NCI-H2107 (cell line): ENCODE data around the gene GYS1.

ENCODE experiments used
- DNase-seq: peaks from one replicate; lab custom pipeline; 2025; lab: John Stamatoyannopoulos, UW

The GYS1 gene

DNA sequence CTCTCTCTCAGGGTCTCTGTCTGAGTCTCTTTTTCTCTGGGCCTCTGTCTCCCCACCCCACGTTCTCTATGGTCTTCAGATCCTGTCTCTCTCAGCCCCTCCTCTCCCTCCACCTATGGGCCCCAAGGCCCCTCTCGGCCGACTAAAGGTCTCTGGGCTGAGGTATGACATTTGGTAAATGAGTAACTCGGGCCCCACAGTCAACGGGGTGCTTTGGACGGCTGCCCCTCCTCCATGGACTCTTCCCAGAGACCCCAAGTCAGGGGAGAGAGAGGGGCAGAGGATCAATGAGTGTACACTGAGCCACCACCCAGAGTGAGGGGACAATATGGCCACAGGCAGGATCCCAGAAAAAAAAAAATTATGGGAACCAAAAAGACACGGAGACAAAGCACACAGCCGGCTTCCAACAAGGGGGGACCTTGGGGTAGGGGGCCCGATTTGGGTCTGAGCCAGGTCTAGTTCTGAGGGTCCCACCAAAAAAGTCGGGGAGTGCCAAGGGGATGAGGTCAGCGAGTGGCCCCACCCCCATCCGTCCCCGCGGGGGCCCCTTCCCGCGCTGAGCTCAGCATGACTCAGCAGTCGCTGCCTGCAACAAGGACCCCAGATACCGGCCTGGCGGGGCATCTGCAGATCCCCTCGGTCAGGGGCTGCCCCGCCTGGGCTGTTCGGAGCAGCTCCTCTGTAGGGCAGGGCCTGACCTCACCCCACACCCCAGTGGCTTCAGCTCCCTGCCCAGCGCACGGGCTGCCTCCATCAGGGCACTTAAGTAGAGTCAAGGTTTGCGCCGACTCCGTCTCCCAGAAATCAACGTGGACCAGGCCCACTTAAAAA lies 29.5 kb downstream of the GYS1 start:
- DNase-seq = no peak

DNA sequence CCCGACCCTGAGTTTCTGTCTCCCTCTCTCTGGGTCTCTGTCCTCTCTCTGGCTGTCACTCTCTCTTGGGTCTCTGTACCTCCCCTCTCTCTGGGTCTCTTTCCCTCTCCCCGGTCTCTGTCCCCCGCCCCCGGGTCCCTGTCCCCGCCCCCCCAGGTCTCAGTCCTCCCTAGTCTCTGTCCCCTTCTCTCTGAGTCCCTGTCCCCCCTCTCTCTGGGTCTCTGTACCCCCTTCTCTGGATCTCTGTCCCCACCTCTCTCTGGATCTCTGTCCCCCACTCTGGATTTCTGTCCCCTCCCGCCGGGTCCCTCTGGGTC lies 30.3 kb downstream of the GYS1 start:
- DNase-seq = no peak

DNA sequence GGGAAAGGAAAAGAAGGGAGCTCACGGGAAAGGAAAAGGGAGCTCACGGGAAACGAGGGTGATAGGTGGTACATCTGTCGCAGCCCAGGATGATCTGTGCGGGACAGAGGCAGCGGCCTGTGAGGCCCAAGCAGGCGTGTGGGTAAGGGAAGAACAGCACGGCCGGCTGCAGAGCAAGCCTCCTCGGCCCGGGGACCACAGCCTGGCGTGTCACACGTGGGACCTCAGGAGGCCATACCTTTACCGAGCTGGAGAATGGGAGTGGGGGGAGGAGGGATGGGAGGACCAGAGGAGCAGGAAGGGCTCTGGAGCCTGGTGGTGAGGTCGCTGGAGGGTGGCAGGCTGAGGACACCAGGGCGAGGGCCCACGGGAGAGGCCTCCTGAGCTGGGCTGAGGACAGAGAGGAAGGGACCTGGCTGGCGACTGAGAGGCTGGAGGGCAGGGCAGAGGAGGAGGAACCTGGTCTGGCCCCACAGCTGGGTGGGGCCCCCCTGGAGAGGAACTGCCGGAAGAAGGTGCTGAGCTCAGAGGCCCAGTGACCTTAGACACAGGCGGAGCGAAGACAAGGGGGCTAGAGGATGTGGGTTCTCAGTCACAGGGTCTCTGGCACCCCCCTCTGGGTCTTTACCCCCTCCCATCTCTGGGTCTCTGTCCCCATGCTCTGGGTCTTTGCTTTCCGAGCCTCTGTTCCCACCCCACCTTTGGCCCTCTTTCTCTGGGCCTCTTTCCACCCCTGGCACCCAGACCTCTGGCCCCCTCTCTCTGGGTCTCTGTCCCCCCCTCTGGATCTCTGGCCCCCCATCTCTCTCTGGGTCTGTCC lies 30.9 kb downstream of the GYS1 start:
- no peak for DNase-seq

DNA sequence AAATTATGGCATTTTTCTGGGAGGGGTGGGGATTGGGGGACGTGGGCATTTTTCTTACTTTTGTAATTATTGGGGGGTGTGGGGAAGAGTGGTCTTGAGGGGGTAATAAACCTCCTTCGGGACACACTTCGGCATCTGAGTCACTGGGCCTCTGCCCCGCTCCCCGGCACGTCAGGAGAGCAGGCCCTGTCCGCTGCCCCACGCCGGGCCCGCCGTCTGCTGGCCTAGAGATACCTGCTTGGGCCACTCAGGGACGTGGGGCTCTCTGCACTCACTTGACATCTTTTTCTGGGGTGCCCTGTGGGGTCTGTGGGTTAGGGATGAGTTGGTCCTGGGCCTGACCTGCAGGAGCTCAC lies 31.5 kb downstream of the GYS1 start:
- no peak for DNase-seq

DNA sequence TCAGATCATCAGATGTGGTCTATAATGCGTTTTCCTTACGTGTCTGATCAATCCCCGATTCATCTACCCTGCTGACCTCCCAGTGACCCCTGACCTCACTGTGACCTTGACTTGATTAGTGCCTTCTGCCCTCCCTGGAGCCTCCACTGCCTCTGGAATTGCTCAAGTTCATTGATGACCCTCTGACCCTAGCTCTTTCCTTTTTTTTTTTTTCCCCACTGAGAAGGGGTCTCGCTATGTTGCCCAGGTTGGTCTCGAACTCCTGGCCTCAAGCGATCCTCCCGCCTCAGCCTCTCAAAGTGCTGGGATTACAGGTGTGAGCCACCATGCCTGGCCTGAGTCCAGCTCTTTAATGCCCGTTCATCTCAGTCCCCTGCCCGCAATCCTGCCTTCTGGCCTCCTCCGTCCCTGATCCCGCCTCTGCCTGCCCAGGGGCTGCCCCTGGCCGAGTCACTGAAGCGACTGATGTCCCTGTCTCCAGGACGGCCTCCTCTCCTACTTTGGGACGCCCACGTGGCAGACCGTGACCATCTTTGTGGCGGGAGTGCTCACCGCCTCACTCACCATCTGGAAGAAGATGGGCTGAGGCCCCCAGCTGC lies 32.0 kb downstream of the GYS1 start:
- no peak for DNase-seq

DNA sequence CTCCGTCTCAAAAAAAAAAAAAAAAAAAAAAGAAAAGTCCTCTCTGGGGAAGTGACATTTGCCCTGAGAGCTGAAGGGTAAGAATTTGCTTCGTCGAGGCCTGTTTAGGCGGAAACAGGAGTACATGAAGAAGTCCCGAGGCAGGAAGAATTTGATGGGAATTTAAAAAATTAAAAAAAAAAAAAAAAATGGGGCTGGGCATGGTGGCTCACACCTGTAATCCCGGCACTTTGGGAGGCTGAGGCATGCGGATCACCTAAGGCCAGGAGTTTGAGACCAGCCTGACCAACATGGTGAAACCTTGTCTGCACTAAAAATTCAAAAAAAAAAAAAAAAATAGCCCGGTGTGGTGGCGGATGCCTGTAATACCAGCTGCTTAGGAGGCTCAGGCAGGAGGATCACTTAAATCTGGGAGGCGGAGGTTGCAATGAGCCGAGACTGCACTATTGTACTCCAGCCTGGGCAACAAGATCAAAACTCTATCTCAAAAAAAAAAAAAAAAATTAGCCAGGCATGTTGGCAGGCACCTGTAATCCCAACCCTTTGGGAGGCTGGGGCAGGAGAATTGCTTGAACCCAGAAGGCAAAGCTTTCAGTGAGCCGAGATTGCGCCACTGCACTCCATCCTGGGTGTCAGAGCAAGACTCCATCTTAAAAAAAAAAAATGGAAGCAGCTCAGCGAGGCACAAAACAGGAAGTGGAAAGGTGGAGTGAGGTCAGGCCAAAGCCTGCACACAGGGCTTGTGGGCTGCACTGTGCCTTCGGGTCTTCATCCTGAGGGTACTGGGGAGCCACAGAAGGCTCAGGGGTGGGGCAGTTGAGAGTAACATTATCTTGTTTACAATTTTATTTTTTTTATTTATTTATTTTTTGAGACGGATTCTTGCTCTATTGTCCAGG lies 33.5 kb downstream of the GYS1 start:
- DNase-seq = no peak

DNA sequence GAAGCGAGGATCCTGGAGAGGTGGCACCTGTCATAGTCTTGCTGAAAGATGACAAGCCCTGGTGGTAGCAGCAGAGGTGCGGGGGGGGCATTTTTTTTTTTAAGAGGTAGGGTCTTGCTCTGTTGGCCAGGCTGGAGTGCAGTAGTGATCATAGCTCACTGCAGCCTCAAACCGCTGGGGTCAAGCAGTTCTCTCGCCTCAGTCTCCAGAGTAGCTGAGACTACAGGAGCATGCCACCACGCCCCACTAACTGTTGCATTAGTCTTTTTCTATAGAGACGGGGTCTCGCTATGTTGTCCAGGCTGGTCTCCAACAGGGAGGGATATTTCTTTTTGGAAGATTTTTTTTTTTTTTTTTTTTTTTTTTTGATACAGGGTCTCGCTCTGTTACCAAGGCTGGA lies 35.1 kb downstream of the GYS1 start:
- no peak for DNase-seq

DNA sequence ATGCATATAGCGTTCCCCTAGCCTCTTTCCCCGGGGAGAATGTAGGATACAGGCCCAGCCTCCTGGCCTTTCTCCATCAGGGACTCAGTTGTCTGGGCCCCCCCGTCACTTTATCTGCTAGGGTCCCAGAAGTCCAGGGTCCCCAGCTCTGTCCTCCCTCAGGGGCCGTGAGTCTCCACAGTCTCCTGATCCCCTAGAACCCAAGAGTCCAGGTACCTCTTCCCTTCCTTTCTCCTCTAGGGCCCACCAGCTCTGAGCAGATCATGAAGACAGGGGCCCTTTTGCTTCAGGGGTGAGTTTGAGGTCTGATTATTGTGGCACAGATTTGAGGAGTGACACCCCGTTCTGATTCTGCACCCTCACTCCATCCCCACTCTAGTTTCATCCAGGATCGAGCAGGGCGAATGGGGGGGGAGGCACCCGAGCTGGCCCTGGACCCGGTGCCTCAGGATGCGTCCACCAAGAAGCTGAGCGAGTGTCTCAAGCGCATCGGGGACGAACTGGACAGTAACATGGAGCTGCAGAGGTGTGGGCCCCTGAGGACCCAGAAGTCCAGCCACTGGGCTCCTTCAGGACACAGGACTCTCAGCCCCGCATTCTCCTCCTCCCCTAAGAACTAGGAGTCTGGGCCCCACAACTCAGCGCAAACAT lies 37.7 kb downstream of the GYS1 start:
- DNase-seq = no peak

DNA sequence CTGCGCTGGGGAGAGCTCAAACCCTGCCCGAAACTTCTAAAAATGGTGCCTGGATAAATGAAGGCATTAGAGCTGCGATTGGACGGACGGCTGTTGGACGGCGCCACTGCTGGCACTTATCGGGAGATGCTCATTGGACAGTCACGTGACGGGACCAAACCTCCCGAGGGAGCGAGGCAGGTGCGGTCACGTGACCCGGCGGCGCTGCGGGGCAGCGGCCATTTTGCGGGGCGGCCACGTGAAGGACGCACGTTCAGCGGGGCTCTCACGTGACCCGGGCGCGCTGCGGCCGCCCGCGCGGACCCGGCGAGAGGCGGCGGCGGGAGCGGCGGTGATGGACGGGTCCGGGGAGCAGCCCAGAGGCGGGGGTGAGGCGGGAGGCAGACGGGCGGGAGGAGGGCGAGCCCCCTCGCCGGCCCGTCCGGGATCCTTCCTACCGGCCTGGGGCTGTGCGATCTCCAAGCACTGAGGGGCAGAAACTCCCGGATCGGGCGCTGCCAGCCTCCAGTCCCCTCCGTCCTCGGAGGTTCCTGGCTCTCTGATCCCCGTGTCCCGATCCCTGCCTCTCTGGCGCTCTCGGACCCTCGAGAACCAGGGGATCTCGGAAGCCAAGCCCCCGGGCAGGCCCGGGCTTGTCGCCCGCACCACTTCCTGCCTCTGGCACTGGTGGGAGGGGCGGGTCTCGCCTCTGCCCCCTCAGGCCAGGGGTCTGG lies 38.4 kb downstream of the GYS1 start, which contains the start of gene BAX:
Gene BAX, plus strand, starts transcription at position 281 of the 713 bp plus-strand sequence. Its CDS starts 54 bp downstream, at position 335.
- DNase-seq = peak; percentile 96

DNA sequence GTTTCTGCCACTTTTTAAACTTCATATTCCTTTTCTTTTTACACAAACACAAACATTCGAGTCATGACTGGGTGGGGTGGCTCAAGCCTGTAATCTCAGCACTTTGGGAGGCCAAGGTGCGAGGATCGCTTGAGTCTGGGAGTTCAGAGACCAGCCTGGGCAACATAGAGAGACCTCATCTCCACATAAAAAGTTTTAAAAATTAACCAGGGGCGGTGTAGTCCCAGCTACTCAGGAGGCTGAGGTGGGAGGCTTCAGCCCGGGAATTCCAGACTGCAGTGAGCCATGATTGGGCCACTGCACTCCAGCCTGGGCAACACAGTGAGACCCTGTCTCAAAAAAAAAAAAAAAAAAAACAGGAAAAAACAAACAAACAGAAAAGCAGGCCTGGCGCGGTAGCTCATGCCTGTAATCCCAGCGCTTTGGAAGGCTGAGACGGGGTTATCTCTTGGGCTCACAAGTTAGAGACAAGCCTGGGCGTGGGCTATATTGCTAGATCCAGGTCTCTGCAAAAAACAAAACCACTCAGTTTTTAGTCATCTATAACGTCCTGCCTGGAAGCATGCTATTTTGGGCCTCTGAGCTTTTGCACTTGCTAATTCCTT lies 39.0 kb downstream of the GYS1 start:
- no peak for DNase-seq

DNA sequence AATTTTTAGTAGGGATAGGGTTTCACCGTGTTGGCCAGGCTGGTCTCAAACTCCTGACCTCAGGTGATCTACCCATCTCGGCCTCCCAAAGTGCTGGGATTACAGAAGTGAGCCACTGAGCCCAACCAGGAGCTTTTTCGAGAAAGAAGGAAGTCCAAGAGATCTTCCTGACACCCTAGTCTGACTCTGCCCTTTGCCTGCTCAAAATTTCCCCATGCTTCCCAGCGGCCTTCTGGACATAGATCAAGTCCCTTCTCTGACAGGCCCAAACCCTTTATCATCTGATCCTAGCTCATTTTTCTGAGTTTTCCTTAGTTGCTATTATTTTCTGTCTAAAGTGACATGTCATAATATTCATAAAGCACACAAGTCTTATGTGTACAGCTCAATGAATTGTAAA lies 40.0 kb downstream of the GYS1 start:
- DNase-seq = no peak

DNA sequence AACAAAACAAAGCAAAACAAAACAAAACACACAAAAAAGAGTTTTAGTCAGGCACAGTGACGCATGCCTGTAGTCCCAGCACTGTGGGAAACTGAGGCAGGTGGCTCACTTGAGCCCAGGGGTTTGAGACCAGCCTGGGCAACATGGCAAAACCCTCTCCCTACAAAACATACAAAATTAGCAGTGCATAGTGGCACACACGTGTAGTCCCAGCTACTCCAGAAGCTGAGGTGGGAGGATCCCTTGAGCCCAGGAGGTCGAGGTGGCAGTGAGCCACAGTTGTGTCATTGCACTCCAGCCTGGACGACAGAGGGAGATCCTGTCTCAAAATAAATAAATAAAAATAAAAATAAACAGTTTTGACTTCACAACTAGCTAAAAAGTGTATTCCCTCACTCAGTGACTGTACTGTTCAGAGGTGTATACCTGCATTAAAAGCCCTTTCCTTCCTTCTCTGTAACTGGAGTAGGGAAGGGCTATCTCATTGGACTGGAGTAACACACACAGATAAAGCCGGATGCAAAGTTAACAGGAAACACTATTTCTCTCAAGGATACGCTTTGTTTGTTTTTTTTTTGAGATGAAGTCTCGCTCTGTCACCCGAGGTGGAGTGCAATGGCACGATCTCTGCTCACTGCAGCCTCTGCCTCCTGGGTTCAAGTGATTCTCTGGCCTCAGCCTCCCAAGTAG lies 42.1 kb downstream of the GYS1 start:
- no peak for DNase-seq

DNA sequence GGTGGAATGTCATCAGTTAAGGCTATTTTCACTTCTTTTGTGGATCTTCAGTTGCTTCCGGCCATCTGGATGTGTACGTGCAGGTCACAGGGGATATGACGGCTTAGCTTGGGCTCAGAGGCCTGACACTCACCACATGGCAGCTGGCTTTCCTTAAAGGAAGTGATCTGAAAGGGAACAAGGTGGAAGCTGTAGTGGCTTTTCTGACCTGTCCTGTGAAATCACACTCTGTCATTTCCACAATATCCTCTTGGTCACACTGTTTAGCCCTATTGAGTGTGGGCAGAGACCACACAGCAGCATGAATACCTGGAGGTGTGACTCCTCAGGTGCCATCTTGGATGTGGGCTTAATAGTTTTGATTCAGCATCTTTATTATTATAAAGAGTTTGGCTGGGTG lies 43.0 kb downstream of the GYS1 start:
- DNase-seq = no peak

DNA sequence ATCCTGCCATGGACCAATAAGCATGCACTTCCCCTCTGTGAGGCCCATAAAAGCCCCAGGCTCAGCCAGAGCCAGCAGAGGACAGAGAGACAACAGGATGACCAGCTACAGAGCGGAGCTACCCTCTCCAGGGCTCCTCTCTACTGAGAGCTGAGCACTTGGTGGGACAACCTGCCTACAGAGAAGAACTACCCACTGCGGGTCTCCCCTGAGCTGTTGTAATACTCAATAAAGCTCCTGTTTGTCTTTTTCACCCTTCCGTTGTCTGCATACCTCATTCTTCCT lies 45.9 kb downstream of the GYS1 start:
- no peak for DNase-seq

DNA sequence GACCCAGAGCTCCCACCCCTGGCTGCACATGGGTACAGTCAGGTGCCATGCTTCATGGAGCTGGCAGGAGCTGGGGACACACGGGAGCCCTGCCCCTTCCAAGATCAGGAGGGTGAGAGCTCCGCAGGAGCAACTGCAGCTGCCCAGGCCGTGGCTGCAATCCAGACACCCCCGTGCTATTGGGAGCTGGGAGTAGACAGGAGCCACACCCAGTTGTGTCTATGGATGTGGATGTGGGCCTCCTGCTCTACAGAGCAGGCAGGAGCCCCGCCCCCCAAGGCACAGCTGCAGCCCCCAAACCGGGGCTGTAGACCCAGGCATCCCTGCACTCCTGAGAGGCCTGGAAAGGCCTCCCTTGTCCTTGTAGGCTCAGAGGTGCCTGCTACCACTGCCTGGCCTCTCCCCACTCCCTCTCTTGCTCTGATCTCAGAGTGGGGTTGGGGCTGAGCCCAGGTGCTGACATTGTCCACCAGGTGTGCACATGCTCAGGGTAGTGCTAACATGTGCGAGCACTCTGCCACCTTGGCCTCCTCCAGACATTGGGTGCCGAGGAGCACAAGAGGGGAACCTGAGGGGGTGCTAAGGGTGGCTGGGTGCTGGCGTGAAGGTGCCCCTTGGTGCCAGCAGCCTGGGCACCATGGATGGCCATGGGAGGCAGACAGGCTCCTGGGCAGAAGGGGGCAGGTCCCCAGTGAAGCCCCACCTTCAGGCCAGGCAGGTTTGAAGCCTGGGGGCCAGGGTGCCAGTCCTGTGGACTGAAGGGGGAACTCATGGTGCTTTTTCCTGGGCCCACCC lies 46.4 kb downstream of the GYS1 start:
- no peak for DNase-seq

DNA sequence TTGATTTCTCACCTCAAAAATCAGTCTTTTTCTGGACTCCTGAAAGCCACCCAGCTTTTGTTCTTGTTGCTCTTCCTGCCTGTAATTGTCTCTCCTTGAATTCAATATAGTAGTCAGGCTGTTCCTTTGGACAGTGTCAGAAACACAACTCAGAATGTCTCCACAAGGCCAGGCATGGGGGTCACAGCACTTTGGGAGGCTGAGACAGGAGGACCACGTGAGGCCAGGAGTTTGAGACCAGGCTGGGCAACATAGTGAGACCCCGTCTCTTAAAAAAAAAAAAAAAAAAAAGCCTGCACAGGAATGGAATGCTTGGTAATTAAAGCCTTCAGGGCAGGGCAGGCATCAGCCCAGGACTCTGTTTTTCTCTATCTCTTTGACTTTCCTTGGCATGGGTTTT lies 47.3 kb downstream of the GYS1 start:
- DNase-seq = no peak

DNA sequence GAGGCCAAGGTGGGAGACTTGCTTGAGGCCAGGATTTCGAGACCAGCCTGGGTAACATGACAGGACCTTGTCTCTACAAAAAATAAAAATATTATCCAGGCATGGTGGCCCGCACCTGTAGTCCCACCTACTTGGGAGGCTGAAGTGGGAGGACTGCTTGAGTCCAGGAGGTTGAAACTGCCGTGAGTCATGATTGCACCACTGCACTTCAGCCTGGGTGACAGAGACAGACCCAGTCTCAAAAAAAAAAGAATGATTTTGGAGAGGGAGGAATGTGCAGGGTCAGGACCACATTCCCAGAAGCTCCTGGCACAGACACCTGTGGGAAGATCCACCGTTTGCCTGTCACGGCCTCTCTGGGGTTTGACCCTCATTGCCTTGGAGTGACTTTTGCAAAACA lies 47.7 kb downstream of the GYS1 start:
- no peak for DNase-seq

DNA sequence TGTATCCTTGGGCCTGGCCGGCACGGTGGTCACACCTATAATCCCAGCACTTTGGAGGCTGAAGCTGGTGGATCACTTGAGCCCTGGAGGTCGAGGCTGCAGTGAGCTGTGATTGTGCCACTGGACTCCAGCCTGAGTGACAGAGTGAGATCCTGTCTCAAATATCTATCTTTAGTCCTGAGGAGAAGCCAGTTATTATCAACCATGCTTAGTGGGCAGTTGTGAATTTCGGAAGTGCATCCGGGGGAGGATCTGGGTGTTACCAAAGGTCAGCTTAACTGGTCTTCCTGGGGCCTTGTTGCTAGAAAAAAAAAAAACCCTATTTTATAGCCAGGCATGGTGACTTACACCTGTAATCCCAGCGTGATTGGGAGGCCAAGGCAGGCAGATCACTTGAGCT lies 50.0 kb downstream of the GYS1 start:
- DNase-seq = no peak

DNA sequence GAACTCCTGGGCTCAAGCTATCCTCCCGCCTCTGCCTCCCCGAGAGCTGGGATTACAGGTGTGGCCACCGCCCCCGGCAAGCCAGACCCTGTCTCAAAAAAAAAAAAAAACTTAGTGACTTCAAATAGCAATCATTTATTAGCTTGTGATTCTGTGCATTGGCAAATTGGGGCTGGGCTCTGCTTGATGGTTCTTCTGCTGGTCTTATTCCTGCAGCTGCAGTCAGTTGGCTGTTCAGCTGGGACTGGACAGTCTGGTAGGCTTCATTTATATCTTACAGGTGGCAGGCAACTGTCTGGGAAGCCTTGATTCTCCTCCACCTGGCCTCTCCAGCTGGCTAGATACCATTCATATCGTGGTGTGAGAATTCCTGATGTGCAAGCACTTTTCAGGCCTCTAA lies 52.2 kb downstream of the GYS1 start:
- no peak for DNase-seq
